Stomach smooth muscle (tissue), 2 donors: ENCODE results near the gene CTF1.

Source experiments
- H3K27ac ChIP-seq: one replicate; pipeline ENCODE4 v1.7.0; 2013; ENCODE audit warnings: mild to moderate bottlenecking, low read length, inconsistent platforms
- H3K27me3 ChIP-seq, 2 donors: one replicate each; pipeline ENCODE4 v1.7.0; 2013; ENCODE audit warnings: low read length in 2 of 2; ENCODE audit not compliant: insufficient read depth in 2 of 2, control insufficient read depth in 1 of 2
- H3K36me3 ChIP-seq, 2 donors: one replicate each; pipeline ENCODE4 v1.7.0; 2013; ENCODE audit warnings: low read length in 2 of 2; ENCODE audit not compliant: control insufficient read depth in 2 of 2, insufficient read depth in 2 of 2
- H3K4me1 ChIP-seq: one replicate; pipeline ENCODE4 v1.7.0; 2013; ENCODE audit warnings: low read length; ENCODE audit not compliant: control insufficient read depth, insufficient read depth
- H3K4me3 ChIP-seq, 2 donors: one replicate each; pipeline ENCODE4 v1.7.0; 2013; ENCODE audit warnings: low read length in 2 of 2
- H3K9ac ChIP-seq, 2 donors: one replicate each; pipeline ENCODE4 v1.7.0; 2013; ENCODE audit warnings: low read length in 2 of 2, mild to moderate bottlenecking in 1 of 2
- H3K9me3 ChIP-seq, 2 donors: one replicate each; pipeline ENCODE4 v1.7.0; 2013; ENCODE audit warnings: low read length in 2 of 2; ENCODE audit not compliant: control insufficient read depth in 2 of 2
- donor health status: healthy.
- donor health status: Pancreatic carcinoma.

Gene CTF1

DNA sequence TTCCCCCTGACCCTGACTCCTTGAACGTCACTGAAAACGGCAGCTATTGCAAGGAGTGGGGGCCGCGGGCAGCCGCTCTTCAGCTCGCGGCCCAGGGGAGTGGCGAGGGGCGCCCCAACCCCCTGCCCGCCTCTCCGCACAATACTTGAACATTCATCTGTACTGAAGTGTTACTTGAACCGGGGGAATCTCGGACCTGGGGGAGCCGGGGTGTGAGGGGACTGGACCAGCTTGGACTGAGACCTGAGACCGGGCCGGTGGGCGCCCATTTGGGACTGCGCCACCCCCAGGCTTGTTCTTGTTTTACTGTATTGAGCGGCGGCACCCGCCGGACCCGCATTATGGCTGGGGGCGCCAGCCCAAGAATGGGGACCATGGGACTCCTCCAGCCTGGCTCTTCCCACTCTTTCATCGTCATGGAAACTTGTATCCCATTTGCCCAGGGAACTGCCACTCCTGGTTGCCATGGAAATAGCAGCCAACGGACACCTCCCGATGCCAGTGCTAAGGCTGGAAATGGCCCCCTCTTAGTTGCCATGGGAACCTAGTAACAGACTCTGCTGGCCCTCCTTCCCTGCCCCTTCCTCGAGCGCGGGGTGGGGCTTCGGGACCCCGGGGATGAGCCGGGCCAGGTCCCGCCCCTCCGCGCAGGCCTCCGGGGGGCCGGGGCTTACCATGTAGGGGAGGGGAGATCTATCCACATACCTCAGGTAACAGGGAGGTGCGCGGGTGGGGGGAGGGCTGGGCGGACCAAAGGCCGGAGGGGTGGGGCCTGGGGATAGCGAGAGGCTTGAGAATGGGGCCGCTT lies 51.6 kb downstream of the CTF1 start:
- Histone ChIP-seq H3K27me3 (no peaks in the 10 kb centered on the region), H3K9ac (peak overlapping the region; percentile 69 to 81), H3K27ac (peak overlapping the region; percentile 85), H3K4me3 (peak overlapping the region; percentile 80 to 93), H3K36me3 (peaks cover 3 to 8% of the 10 kb centered on the region in 2 donors), H3K9me3 (no peaks in the 10 kb centered on the region), H3K4me1 (peaks cover 29% of the 10 kb centered on the region)

DNA sequence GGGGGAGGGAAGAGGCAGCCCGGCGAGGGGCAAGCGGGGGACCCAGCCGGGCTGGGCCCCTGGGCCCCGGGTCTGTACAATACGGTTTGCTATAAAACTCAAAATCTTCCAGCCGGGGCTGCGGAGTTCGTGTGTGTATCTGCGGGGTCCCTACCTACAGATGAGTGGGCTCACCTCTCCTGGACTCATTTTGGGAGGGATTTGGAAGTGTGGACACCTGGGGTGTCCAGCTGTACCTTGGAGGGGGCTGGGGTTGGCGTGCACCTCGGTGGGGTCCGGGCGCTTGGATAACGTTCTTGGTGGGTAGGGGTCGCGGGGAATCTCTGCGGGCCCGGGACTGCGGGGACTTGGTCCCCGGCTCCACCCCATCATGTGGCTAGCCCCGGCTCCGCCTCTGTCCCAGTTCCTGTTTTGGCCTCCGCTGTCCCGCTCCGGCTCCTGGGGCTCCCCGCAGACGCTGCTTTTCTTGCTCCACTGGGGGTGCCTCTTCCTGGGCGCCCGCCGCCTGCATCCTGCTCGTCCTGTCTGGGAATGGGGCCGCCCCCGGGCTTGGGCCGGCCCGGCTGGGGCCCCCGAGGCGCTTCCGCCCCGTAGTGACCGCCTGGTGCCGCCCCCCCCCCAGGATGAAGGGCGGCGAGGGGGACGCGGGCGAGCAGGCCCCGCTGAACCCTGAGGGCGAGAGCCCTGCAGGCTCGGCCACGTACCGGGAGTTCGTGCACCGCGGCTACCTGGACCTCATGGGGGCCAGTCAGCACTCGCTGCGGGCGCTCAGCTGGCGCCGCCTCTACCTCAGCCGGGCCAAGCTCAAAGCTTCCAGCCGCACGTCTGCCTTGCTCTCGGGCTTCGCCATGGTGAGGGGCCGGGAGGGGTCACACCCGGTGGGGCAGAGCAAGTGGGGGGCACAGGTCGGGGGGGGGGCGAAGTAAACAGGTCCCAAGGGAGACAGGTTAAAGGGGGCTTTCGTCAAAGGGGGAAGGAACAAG lies 52.5 kb downstream of the CTF1 start, which contains the start of gene ORAI3:
ORAI3 (plus strand) TSS at position 402 of the 983 bp plus-strand sequence; CDS start at position 624, 222 bp downstream.
- Histone ChIP-seq H3K27me3 (no peaks in the 10 kb centered on the region), H3K9me3 (no peaks in the 10 kb centered on the region), H3K36me3 (peaks cover 0 to 5% of the 10 kb centered on the region in 2 donors), H3K4me3 (peak within 1 kb of the TSS; percentile 80 to 93), H3K4me1 (peaks cover 37% of the 10 kb centered on the region), H3K9ac (peak within 1 kb of the TSS; percentile 71 to 81), H3K27ac (peak within 1 kb of the TSS; percentile 85)

DNA sequence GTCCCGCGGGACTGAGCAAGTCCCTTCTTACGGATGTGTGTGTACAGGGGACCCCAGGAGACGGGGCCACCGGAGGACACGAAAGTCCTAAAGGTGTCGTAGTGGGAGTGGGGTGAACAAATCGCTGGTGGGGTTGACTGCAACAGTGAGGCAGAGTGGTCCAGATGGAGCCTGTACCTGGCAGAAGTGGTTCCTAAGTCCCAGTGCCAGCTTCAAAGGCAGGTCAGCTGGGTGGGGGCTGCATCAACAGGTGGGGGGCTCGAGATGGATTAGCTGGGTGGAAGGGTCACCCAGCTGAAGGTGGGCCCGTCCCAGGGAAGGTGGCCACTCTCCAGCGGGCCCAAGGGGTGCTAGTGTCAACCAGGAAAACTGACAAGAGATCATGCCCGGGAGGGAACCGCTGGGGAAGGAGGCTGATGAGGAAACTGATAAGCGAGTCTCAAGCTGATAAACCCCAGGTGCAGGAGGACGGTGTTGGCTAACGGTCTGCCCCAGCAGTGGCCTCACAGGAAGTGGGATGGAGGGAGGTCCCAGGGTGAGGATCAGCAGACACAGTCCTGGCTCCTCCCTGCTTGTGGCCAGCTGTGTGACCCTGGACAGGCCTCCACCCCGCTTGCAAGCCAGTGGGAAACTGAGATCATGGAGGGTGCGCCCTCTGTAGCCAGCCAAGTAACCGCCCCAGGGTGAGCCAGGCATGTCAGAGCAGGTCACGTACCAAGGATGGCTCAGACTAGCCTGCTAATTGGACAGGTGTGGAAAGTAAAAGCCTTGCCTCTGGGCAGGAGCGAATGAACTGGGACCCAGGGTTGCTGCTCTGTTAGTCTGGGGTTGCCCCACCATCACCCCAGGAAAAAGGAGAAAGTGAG lies 53.5 kb downstream of the CTF1 start:
- H3K27ac ChIP-seq, result peak overlapping the region; percentile 85
- H3K9me3 ChIP-seq, result no peaks in the 10 kb centered on the region
- no peaks in the 10 kb centered on the region for H3K27me3 ChIP-seq
- peaks cover 38% of the 10 kb centered on the region for H3K4me1 ChIP-seq
- peak overlapping the region; percentile 71 to 81 for H3K9ac ChIP-seq
- H3K4me3 ChIP-seq, result peak overlapping the region; percentile 80 to 93
- H3K36me3 ChIP-seq, result peaks cover 0 to 4% of the 10 kb centered on the region in 2 donors

DNA sequence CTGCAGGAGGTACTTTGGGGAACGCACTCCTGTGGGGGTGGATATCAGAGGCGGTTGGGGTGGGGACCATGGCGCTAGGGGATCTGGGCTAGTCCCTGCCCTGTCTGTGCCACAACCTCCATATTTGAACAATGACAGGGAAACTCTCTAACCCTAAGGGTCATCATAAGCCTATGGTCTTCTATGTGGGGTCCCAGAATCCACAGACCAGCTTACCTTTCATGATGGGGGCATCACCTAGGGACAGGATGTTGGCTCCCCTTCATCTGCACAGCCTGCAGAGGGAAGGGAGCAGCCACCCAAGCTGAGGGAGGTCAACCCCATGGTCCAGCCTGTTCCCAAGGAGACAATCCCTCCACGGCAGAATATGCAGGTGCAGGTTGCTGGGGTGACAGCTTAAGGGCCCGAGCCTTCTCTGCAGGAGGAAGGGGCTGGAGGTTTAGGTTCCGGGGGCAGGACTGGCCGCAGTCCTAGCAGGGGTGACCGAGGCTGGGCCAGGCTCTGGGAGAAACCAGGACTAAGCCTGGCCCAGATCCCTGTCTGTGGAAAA lies 54.2 kb downstream of the CTF1 start:
- Histone ChIP-seq H3K9me3 (no peaks in the 10 kb centered on the region), H3K9ac (peak overlapping the region in 1 of 2 donors; percentile 81), H3K27me3 (no peaks in the 10 kb centered on the region), H3K27ac (peak overlapping the region; percentile 85), H3K36me3 (peaks cover 0 to 4% of the 10 kb centered on the region in 2 donors), H3K4me3 (peak overlapping the region; percentile 80 to 93), H3K4me1 (peaks cover 38% of the 10 kb centered on the region)

DNA sequence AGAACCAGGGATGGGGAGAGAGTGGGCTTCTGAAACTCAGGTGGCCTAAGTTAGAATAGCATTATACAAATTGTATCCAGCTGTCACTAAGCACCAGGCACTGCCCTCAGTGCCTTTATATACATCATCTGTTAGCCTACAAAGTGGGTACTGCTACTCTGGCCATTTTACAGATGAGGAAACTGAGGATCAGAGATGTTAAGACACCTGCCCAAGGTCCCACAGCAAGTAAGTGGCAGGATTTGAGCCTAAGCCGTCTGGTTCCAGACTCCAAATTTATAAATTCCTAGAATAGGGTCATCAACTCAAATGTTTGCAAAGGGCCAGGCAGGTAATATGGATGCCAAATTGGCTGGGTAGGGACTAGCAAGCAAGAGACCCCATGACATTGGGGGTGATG lies 54.8 kb downstream of the CTF1 start:
- Histone ChIP-seq H3K4me1 (peaks cover 38% of the 10 kb centered on the region), H3K27ac (peak overlapping the region; percentile 85), H3K4me3 (peak overlapping the region in 1 of 2 donors; percentile 80), H3K9me3 (no peaks in the 10 kb centered on the region), H3K36me3 (peaks cover 0 to 4% of the 10 kb centered on the region in 2 donors), H3K9ac (no peak overlapping the region), H3K27me3 (no peaks in the 10 kb centered on the region)

DNA sequence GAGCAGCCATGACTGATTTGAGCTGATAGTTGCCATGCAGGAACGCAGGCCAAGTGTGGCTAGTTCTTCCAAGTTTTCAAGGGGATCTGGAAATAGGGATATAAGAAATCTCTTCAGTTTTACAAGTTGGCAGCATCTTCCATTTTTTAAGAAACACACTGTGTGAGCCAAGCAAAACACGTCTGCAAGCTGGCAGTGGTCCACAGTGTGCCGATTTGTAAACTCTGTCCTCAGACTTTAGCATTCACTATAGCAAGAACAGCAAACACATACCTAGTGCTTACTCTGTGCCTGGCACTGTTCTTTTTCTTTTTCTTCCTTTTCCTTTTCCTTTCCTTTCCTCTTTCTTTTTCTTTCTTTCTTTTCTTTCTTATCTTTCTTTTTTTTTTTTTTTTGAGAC lies 55.3 kb downstream of the CTF1 start:
- H3K4me1 ChIP-seq, result peaks cover 42% of the 10 kb centered on the region
- peak overlapping the region in 1 of 2 donors; percentile 5 for H3K9ac ChIP-seq
- no peaks in the 10 kb centered on the region for H3K27me3 ChIP-seq
- peaks cover 0 to 4% of the 10 kb centered on the region in 2 donors for H3K36me3 ChIP-seq
- H3K9me3 ChIP-seq, result no peaks in the 10 kb centered on the region
- peak overlapping the region; percentile 85 for H3K27ac ChIP-seq
- no peak overlapping the region for H3K4me3 ChIP-seq

DNA sequence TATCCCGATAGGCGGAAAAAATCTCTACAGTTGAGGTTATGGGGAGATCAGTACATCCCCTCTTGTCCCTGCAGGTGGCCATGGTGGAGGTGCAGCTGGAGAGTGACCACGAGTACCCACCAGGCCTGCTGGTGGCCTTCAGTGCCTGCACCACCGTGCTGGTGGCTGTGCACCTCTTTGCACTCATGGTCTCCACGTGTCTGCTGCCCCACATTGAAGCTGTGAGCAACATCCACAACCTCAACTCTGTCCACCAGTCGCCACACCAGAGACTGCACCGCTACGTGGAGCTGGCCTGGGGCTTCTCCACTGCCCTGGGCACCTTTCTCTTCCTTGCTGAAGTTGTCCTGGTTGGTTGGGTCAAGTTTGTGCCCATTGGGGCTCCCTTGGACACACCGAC lies 56.7 kb downstream of the CTF1 start:
- Histone ChIP-seq H3K27ac (peak overlapping the region; percentile 41), H3K4me1 (peaks cover 40% of the 10 kb centered on the region)

More for the DNA sequence above, 56.7 kb downstream of the CTF1 start:
- no peak overlapping the region for H3K4me3 ChIP-seq
- H3K9me3 ChIP-seq, result no peaks in the 10 kb centered on the region
- no peak overlapping the region for H3K9ac ChIP-seq
- H3K36me3 ChIP-seq, result no peaks in the 10 kb centered on the region
- H3K27me3 ChIP-seq, result no peaks in the 10 kb centered on the region
